Erythroblast (primary cell): ENCODE results near the gene GPAT3.

Experiments used
- GATA1 ChIP-seq: IDR thresholded peaks from 2 replicates; pipeline ENCODE4 v1.6.1; 2011; ENCODE audit warnings: low read depth, mild to moderate bottlenecking, control low read depth, low read length, moderate library complexity
- POLR2A ChIP-seq: IDR thresholded peaks from 2 replicates; pipeline ENCODE4 v1.6.1; 2011; ENCODE audit warnings: mild to moderate bottlenecking, low read length

GRCh38 chr4:83613023-83613422 lies 77.1 kb downstream of the GPAT3 start:
- TF ChIP-seq POLR2A, result no peak
- TF ChIP-seq GATA1, result no peak
